CD4-positive, alpha-beta T cell (primary cell): ENCODE measurements around the gene TBX4. TPM values are rescaled to one million over a fixed set of nuclear protein-coding genes. Genes with fewer than 3 reads are reported as not detected.

Source experiments
- ATAC-seq: fragments of 200-7000 bp; cut with Tn5 transposase; one replicate; pipeline ENCODE4 v1.10.0; 2022; ENCODE audit warnings: mild to moderate bottlenecking; ENCODE audit not compliant: poor library complexity
- CTCF ChIA-PET: fragments of 350-600 bp; sonication (Branson Sonifier 250); formaldehyde crosslinking; loops from one replicate; lab custom pipeline; 2021; ENCODE audit warnings: antibody characterized with exemption, inconsistent platforms; lab: Charles Lee
- POLR2A ChIA-PET: fragments of 350-600 bp; sonication (Branson Sonifier 250); formaldehyde crosslinking; loops from one replicate; lab custom pipeline; 2021; ENCODE audit warnings: antibody characterized with exemption, inconsistent platforms; lab: Charles Lee
- DNase-seq, 14 experiments: peaks; one replicate each; pipeline ENCODE4 v3.0.0-alpha.2; 2013 to 2020; ENCODE audit warnings: mixed read lengths in 2 of 14
- H3K27ac ChIP-seq, 2 donors: one replicate each; pipeline versions ENCODE4 v1.5.1 to v1.7.0; 2013; ENCODE audit warnings: low read length in 2 of 2, low read depth in 1 of 2, mild to moderate bottlenecking in 1 of 2
- H3K27me3 ChIP-seq, 2 experiments: 1 replicate in 1 of 2; 2 replicates in 1 of 2; pipeline versions ENCODE4 v1.6.1 to v1.7.0; 2013; ENCODE audit warnings: low read length in 2 of 2, control low read depth in 1 of 2, mild to moderate bottlenecking in 1 of 2, moderate library complexity in 1 of 2; ENCODE audit not compliant: insufficient read depth in 2 of 2, control insufficient read depth in 1 of 2
- H3K36me3 ChIP-seq: one replicate; pipeline ENCODE4 v1.6.1; 2013; ENCODE audit warnings: low read length, control low read depth; ENCODE audit not compliant: insufficient read depth
- H3K4me1 ChIP-seq: one replicate; pipeline ENCODE4 v1.6.1; 2013; ENCODE audit warnings: low read length, control low read depth; ENCODE audit not compliant: insufficient read depth
- H3K4me3 ChIP-seq: one replicate; pipeline ENCODE4 v1.5.1; 2013; ENCODE audit warnings: mild to moderate bottlenecking, low read length, moderate library complexity
- H3K9me3 ChIP-seq, 2 experiments: 1 replicate in 1 of 2; 2 replicates in 1 of 2; pipeline versions ENCODE4 v1.6.1 to v1.7.0; 2013; ENCODE audit warnings: low read length in 2 of 2, mild to moderate bottlenecking in 2 of 2, control low read depth in 1 of 2, moderate library complexity in 1 of 2; ENCODE audit not compliant: control insufficient read depth in 1 of 2, insufficient read depth in 1 of 2
- H3K27ac Mint-ChIP-seq: one replicate; pipeline ENCODE4 v1.8.0; 2020; ENCODE audit warnings: mixed read lengths
- H3K27me3 Mint-ChIP-seq: one replicate; pipeline ENCODE4 v1.8.0; 2021; ENCODE audit warnings: mixed read lengths
- H3K36me3 Mint-ChIP-seq: one replicate; pipeline ENCODE4 v1.8.0; 2021; ENCODE audit warnings: low read depth, mixed read lengths
- H3K4me1 Mint-ChIP-seq: one replicate; pipeline ENCODE4 v1.8.0; 2021; ENCODE audit warnings: low read depth, mixed read lengths
- H3K4me3 Mint-ChIP-seq: one replicate; pipeline ENCODE4 v1.8.0; 2020; ENCODE audit warnings: mild to moderate bottlenecking, mixed read lengths
- H3K9me3 Mint-ChIP-seq: one replicate; pipeline ENCODE4 v1.8.0; 2020; ENCODE audit warnings: mixed read lengths
- intact Hi-C, 2 experiments: fragments of 100-400 bp; cut with DNase I in 1 of 2; cut with micrococcal nuclease in 1 of 2; formaldehyde crosslinking; loops; one replicate each; pipeline versions ENCODE4 v1.15.1 to v1.9.0; 2023 to 2025; cut with DNase I, micrococcal nuclease
- total RNA-seq, 174 experiments: library from RNA in 2 of 174; stranded (reverse) in 2 of 174; gene quantifications; one replicate each; pipeline ENCODE4 v1.2.3 and lab custom pipeline; 2021 to 2026
- TF ChIP-seq, protein P1 (sequence below): fragments of 200-600 bp; IDR thresholded peaks from one replicate; pipeline ENCODE4 v1.8.0; 2022; ENCODE audit warnings: antibody characterized with exemption, mild to moderate bottlenecking

Gene TBX4
- total RNA-seq, 2 experiments from 2014 or later: not detected

DNA sequence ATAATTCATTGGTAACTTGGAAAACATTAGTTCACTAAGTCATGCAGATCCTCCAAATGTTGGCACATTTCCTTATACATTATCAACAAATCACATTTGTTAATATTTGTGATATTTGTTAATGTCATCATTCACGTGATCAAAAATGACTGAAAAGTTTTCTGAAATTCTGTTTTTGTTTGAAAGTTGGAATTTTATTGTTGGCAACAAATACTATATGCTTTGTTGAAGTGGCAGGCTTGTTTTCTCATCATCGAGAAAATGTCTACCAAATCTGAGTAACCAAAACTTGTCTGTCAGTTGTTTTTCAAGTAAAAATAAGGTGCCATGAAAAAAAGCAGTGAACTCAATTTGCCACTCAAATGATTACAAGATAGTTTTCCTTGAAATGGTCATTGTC, 75.9 kb downstream of the TBX4 start:
- TF ChIP-seq, protein P1, sequence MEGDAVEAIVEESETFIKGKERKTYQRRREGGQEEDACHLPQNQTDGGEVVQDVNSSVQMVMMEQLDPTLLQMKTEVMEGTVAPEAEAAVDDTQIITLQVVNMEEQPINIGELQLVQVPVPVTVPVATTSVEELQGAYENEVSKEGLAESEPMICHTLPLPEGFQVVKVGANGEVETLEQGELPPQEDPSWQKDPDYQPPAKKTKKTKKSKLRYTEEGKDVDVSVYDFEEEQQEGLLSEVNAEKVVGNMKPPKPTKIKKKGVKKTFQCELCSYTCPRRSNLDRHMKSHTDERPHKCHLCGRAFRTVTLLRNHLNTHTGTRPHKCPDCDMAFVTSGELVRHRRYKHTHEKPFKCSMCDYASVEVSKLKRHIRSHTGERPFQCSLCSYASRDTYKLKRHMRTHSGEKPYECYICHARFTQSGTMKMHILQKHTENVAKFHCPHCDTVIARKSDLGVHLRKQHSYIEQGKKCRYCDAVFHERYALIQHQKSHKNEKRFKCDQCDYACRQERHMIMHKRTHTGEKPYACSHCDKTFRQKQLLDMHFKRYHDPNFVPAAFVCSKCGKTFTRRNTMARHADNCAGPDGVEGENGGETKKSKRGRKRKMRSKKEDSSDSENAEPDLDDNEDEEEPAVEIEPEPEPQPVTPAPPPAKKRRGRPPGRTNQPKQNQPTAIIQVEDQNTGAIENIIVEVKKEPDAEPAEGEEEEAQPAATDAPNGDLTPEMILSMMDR: no peak
- H3K27me3 Mint-ChIP-seq: peaks cover 49% of the 10 kb centered on the region

DNA sequence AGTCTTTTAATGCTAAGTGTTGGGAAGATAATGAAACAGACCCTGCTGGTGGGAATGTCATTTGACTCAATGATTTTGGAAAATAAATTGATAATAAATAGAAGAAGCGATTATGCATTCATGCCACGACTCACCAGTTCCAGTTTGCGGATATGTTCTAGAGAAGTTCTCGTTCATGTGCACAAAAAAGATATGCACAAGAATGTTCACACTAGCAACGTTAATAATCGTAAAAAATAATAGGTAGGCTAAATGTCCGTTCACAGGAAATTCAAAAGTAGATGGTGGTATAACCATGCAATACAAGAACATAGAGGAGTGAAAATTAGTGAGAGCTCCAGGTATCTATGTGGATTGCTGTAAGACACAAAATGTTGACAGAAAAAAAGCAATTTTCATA, 79.0 kb downstream of the TBX4 start:
- Mint-ChIP-seq H3K36me3 (no peaks in the 10 kb centered on the region), H3K4me3 (no peak overlapping the region), H3K9me3 (no peaks in the 10 kb centered on the region), H3K27me3 (peaks cover 22% of the 10 kb centered on the region), H3K4me1 (no peaks in the 10 kb centered on the region), H3K27ac (no peak overlapping the region)
- CTCF ChIA-PET: interaction anchor here (0.6 kb wide), 1 partner anchor 12 kb away, joined by 3 read pairs; no protein-coding TSS in a partner anchor
- no peaks in the 10 kb centered on the region for H3K9me3 ChIP-seq
- H3K36me3 ChIP-seq: no peaks in the 10 kb centered on the region
- H3K27ac ChIP-seq: no peak overlapping the region
- peaks cover 4 to 5% of the 10 kb centered on the region in 2 experiments for H3K27me3 ChIP-seq
- intact Hi-C loops: no loop called here
- TF ChIP-seq, protein P1: no peak
- DNase-seq (no peak), ATAC-seq (no peak)
- H3K4me1 ChIP-seq: no peaks in the 10 kb centered on the region
- H3K4me3 ChIP-seq: no peak overlapping the region
- POLR2A ChIA-PET: no interaction called here

More for the DNA sequence above, 75.9 kb downstream of the TBX4 start:
- no peak overlapping the region for H3K4me3 Mint-ChIP-seq
- ChIA-PET POLR2A (no interaction called here), CTCF (no interaction called here)
- H3K9me3 Mint-ChIP-seq: no peaks in the 10 kb centered on the region
- H3K27ac ChIP-seq: no peak overlapping the region
- no peak for DNase-seq
- no peak overlapping the region for H3K4me3 ChIP-seq
- no peaks in the 10 kb centered on the region for H3K4me1 Mint-ChIP-seq
- intact Hi-C loops: no loop called here
- H3K27me3 ChIP-seq: peaks cover 4 to 21% of the 10 kb centered on the region in 2 experiments
- H3K36me3 Mint-ChIP-seq: no peaks in the 10 kb centered on the region
- no peaks in the 10 kb centered on the region for H3K36me3 ChIP-seq
- no peaks in the 10 kb centered on the region for H3K4me1 ChIP-seq
- ATAC-seq: no peak
- no peaks in the 10 kb centered on the region for H3K9me3 ChIP-seq
- no peak overlapping the region for H3K27ac Mint-ChIP-seq

DNA sequence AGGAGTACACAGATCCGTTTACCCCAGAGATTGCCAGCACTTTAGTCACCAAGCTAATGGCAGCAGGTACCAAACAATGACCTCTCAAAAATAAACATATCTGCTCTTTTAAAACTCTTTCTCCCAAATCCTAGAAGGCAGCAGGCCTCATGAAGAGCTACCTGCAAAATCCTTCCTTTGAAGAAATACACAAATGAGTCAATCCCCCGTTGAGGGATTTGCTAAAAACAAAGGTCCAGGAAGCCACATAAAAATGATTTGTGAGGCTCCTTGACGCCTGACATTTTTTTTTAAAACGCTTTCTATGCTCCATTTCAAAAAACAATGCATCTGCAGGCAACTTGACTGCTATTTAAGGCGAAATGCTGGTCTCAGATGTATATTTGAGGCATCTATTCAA, 80.6 kb downstream of the TBX4 start:
- intact Hi-C loops: no loop called here
- Histone ChIP-seq H3K9me3 (no peaks in the 10 kb centered on the region), H3K4me3 (no peak overlapping the region), H3K4me1 (no peaks in the 10 kb centered on the region), H3K27ac (no peak overlapping the region), H3K27me3 (no peaks in the 10 kb centered on the region), H3K36me3 (no peaks in the 10 kb centered on the region)
- DNase-seq: no peak
- ChIA-PET CTCF (no interaction called here), POLR2A (no interaction called here)
- no peak overlapping the region for H3K27ac Mint-ChIP-seq
- no peaks in the 10 kb centered on the region for H3K36me3 Mint-ChIP-seq
- H3K9me3 Mint-ChIP-seq: no peaks in the 10 kb centered on the region
- TF ChIP-seq, protein P1: no peak
- peaks cover 18% of the 10 kb centered on the region for H3K27me3 Mint-ChIP-seq
- ATAC-seq: no peak
- H3K4me3 Mint-ChIP-seq: no peak overlapping the region
- no peaks in the 10 kb centered on the region for H3K4me1 Mint-ChIP-seq
